GM12892 (cell line): ENCODE results near the gene KCNMA1.

Experiments
- POLR2AphosphoS5 ChIP-seq: IDR thresholded peaks from 2 replicates; pipeline ENCODE4 v1.6.1; 2011; ENCODE audit warnings: low read depth, low read length, control low read depth
- TAF1 ChIP-seq: IDR thresholded peaks from 2 replicates; pipeline ENCODE4 v1.6.1; 2011; ENCODE audit warnings: low read depth, mild to moderate bottlenecking, control low read depth, low read length, borderline replicate concordance

DNA sequence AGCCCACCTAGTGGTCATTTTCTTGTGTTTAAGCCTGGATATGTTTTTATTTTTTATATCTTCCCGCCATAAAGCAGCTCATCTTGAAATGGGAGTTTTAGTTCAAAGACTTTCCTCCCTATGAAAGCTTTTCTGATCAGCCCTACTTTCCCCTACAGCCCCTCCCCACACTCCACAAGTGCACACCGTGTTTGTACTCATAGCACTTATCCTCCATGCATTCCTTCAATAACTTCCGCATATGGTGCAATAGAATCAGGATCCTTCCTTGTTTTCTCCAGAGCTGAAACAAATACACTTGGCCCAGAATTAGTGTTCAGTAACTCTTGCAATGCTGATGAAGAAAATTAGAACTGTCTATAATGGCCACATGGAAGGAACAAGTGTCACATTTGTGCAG, 235.9 kb downstream of the KCNMA1 start:
- TF ChIP-seq POLR2AphosphoS5 (no peak), TAF1 (no peak)
